Skeletal muscle cell (primary cell): Measurements from ENCODE around the gene SLC22A31.

ENCODE experiments used
- DNase-seq: peaks from one replicate; pipeline ENCODE4 v3.0.0-alpha.2; 2010; ENCODE audit warnings: low read depth
- H3K4me3 ChIP-seq: 2 replicates; pipeline ENCODE4 v1.5.1; 2011; ENCODE audit warnings: low read depth, mild to moderate bottlenecking, control low read depth, low read length, moderate library complexity

Gene SLC22A31

DNA sequence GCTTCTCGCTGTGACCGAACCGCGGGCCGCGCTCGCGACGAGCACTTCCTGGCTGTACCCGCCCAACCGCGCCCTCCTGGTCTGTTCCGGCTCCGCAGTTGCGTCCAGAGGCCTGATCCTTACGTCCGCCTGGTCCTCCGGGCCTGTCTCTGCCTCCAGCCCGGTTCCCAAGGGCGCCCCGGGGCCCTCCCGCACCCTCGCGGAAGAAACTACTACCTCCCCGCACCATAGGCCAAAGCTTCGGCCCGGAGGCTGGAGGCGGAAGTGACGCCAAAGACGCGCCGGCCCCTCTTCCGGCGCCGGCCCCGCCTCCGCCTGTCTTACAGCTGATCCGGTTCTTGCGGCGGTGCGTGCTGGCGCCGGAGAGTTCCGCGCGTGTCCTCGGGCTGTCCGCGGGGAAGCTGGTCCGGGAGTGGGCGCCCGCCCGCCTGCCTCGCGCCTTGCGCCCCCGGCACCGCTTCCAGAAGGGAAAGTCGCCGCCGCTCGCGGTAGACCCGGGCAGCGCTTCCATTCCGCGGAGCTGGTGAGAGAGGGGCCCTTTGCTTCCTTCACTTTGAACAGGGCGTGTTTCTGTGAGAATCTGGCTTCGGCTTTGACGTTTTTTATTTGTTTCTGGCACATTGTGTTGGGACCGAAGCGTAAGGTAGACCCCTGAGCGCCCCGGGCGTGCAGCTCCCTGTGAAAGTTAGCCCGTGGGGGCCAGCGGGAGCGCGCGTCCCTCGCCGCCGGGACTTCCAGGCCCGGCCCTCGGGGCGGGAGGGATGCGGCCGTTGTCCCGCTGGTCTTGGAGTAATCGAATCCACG is 17.3 kb upstream of the SLC22A31 start, which contains the start of gene ZNF778:
Gene ZNF778 (plus strand): TSS at position 316 of the 804 bp plus-strand sequence. CDS start 3,425 bp downstream, outside the sequence.
- DNase-seq: peak; percentile 36
- H3K4me3 ChIP-seq: peak within 1 kb of the TSS; percentile 97

DNA sequence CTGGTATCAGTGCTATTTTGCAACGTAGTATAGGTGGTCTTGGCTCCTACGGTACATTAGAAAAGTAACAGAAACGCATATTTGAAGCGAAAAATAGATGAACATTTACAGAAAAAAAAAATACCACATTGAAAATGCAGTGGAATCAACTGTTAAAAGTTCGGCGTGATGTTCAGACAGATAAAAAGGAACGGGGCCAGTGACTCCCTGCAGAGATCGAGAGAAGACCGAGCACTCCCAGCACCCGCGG is 16.7 kb upstream of the SLC22A31 start:
- no peak for DNase-seq
- H3K4me3 ChIP-seq: peak overlapping the region; percentile 97

DNA sequence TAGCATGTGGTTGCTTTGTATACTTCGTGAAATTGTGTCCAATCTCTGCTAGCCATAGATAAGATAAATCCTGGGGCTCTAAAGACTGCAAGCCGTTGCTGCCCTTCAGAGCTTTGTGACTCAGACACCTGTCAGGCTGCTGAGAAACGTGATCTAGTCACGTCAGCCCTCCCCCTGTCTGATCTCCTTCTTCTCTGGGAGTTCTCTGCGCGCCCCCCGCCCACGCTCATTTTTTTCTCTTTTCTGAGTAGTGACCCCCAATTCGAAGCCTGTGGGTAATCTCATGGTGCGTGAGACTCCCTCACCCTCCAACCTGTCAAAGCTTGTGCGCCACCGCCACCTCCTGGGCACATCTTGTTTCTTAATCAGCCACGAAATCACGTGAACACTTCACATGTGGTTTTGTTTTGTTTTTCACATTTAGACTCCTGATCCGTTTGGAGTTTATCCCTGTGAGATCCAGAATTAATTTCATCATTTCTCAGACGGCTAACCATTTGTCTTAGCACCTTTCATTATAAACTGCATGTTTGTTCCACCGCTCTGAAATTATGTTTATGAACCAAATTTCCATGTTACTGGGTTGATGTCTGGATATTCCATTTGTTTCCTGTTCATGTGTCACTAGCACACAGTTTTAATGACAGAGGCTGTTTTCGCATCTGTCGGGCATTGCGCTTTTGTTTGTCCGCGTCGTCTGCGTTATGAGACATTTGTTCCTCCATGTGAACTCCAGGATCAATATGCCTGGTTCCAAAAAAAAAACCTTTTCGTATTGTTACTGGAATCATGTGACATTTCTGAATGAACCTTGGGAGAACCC is 16.2 kb upstream of the SLC22A31 start:
- DNase-seq: no peak
- peak overlapping the region; percentile 97 for H3K4me3 ChIP-seq

DNA sequence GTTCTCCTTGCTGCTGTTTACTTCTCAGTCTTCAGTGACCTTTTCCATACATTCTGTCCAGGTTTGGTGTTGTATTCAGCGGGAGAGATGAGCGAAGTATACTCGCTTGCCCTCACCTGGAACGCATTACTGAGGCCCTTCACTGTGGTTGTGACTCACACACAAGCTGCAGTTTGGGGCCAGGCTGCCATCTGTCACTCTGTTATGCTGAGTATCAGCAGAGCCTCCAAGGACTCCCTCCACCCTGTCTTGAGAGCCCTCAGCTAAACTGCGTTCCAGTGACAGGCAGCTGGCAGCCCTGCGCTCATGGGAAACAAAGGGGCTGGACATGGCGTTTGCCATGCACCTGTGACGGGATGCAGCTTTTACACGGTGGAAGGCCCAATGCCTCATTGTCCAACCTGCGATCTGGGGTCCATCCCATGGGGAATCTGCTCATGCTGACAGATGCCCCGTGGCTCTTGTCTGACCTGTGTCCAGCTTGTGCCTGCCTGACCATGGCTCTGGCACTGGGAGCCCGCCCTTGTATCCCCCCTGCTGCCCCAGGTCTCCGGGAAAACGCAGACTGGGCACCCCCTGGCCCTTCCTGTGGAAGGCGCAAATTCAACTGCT is 10.7 kb upstream of the SLC22A31 start:
- no peak overlapping the region for H3K4me3 ChIP-seq
- no peak for DNase-seq

DNA sequence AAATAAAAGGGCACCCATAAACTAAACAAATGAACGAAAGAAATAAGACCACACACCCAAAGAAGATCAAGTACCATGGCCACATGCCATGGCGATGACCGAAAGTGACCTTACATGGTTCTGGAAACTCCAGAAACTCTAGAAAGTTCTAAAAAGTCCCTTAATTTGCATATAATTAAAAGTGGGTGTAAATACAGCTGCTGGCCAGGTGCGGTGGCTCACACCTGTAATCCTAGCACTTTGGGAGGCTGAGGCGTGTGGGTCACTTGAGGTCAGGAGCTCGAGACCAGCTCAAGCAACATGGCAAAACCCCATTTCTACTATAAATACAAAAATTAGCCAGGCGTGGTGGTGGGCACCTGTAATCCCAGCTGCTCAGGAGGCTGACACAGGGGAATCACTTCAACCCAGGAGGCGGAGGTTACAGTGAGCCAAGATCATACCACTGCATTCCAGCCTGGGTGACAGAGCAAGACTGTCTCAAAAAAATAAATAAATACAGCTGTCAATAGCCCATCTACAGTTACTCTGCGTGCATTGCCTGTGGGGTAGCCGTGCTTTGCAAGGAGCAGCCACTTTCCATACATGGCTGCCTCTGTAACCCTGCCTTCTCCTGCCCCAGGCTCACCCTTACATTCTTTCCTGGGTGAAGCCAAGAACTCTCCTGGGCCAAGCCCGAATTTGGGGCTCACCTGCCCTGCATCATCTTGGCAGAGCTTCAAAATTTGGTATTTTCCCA is 10.0 kb upstream of the SLC22A31 start:
- H3K4me3 ChIP-seq: no peak overlapping the region
- no peak for DNase-seq

DNA sequence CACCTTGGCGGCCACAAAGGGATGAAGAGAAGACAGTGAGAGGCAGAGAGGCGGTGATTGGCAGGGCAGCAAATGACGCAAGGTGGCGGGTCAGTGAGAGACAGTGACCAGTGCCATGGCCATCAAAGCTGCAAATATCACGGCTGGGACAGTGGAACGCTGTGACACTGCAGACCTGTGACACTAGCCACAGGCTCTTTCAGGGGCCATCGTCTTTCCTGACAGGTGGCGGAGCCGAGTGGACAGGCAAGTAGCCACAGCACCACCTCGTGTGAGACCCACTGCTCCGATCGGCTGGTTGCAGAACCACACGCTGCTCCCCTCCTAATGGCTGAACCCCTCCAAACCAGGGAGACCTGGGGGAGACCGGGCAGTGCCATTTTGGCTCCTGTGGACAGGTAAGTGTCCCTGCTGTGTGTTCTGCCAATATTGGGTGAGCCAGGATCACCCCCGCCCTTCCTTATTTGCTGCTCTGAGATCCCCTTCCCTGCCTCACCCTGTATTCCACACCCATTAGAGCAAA is 9.2 kb upstream of the SLC22A31 start:
- DNase-seq: no peak
- no peak overlapping the region for H3K4me3 ChIP-seq

DNA sequence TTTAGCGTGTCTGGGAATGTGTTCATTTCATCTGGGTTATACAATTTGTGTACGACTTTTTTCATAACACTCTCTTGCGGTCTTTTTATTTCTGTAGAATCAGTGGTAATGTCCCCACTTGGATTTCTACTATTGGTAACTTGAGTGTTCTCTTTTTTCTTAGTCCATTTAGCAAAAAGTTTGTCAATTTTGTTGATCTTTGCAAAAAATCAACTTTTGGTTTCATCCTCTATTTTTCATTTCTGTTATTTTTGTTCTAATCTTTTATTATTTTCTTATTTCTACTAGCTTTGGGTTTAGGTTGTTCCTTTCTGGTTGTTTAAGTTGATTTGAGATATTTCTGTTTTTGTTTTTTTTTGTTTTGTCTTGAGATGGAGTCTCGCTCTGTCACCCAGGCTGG is 7.7 kb upstream of the SLC22A31 start:
- no peak for DNase-seq
- no peak overlapping the region for H3K4me3 ChIP-seq

DNA sequence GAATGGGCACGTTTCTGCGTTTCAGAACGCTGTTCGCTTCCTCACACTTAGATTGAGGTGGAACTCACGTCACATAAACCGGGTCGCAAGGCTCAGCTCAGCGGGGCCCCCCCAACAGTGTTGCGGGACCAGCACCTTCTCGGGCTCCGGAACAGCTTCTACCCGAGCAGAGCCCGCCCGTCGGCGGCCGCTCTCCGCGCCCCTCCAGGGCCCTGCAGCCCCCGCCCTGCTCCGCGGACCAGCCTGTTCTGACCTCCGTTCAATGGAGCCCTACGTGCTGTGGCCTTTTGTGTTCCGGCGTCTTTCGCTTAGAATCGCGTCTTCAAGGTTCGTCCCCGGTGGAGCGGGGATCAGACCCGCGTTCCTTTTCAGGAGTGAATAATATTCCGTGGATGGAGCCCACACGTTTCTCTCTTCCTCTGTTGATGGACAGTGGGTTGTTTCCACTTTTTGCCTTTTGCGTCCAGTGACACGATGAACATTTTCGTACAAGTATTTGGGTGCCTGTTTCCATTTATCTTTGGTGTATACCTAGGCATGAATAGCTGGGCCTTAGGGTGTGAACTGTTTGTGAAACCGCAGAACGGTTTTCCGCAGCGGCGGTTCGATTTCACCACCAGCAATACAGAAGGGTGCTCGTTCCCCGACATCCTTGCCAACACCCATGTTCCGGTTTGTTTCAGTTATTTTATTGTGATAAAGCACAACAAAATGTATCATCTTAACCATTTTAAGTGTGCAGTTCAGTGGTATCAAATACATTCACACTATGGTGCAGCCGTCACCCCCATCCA is 2.3 kb upstream of the SLC22A31 start:
- no peak overlapping the region for H3K4me3 ChIP-seq

DNA sequence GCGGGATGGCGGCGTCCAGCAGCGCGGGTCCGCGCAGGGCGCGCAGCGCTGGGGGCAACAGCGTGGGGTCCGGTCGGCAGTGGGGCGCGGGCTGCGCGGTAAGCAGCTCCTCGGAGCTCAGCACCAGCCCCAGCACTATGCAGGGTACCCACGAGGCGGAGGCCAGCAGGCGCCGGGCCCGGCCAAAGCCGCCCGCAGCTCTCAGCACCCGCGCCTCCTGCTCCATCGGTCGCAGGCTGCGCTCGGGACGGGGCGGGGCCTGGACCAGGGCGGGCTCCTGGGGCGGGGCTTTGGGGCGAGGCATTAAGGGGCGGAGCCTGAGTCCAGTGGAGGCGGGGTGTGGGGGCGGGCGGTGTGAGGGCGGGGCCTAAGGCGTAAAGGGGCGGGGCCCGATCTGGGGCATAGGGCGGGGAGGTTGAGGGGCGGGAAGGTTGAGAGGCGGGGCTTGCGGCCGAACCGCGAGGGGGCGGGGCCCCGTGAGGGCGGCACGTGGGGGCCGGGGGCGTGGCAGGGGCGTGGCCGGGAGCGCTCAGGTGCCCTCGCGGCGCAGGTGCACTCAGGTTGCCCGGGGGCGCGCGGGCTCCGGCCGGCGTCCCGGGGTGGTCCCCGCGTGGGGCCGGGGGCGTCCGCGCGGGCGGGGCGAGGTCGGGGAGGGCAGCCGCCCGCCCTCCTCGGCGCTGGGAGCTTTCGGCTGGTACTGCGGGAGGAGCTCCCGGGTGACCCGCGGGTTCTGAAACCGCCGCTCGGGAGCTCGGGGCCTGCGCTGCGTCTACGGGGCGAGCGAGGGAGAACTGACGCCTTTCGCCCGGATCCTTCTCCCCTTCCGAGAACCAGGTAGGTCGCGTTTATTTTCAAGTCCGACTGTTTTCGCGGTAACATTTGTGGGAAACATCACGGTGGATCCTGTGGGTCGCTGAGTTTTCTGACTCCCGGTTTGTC is 1.4 kb upstream of the SLC22A31 start:
- peak; percentile 17 for DNase-seq
- H3K4me3 ChIP-seq: peak overlapping the region; percentile 37

More for the DNA sequence above, 2.3 kb upstream of the SLC22A31 start:
- DNase-seq: no peak

DNA sequence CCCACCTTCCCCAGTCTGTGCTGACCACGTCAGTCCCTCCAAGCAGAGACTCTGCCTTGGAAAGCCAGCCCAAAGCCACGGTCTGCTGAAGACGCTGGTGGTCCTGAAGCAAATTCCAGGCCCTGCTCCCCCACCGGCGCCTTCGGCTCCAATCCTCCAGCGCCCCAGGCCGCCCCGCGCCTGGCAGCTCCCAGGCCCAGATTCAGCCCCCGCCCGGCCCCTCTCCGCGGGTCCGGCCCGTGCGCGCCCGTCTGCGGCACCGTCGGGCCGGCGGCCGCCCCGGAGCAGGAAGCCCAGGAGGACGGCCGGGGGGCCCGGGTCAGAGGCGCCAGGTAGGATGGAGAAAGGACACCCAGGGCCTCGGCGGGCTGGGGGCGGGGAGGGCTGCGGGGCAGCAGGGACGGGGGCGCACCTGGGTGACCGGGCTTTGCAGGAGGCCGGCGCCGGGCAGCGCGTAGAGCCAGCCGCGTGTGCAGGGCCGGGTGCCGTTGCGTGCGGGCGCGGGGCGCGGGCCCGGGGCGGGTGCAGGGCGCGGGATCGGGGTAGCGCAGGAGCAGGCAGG is 594 bp upstream of the SLC22A31 start:
- no peak for DNase-seq
- peak overlapping the region; percentile 37 for H3K4me3 ChIP-seq

DNA sequence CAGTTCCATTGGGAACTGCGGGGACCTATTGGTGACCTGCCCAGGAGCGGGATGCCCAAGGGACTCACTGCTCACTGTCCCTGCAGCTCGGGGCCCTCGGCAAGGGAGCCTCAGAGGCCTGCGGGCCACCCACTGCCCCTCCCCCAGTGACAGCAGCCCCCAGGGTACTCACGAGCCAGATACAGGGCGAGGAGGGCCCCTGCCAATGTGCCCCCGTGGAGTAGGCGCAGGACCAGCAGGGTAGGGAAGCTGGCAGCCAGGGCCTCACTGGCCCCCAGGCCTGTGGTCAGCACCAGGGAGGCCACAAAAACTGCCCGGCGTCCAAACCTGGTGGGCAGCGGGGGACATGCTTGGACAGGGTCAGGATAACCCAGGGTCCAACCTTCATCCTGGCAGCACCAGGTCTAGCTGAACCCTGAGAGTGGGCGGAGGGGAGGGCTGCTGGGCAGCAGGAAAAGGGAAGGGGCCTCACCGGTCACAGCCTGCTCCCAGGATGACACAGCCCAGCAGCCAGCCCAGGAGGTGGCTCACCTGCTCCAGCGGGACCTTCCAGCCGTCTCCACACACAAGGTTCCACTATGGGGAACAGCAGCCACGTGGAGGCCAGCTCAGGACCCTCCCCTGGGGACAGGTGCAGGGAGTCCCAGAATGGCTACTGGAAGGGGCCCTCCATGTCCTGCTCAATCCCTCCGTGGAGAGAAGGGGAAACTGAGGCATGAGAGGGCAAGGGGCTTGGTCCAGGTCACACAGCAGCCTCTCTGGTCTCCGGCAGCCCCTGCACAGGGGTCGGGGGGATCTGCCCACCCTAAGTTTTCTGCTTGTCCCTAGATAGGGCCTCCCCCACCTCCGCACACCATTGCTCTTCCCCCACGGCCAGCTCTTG is 855 bp downstream of the SLC22A31 start:
- no peak for DNase-seq
- no peak overlapping the region for H3K4me3 ChIP-seq

DNA sequence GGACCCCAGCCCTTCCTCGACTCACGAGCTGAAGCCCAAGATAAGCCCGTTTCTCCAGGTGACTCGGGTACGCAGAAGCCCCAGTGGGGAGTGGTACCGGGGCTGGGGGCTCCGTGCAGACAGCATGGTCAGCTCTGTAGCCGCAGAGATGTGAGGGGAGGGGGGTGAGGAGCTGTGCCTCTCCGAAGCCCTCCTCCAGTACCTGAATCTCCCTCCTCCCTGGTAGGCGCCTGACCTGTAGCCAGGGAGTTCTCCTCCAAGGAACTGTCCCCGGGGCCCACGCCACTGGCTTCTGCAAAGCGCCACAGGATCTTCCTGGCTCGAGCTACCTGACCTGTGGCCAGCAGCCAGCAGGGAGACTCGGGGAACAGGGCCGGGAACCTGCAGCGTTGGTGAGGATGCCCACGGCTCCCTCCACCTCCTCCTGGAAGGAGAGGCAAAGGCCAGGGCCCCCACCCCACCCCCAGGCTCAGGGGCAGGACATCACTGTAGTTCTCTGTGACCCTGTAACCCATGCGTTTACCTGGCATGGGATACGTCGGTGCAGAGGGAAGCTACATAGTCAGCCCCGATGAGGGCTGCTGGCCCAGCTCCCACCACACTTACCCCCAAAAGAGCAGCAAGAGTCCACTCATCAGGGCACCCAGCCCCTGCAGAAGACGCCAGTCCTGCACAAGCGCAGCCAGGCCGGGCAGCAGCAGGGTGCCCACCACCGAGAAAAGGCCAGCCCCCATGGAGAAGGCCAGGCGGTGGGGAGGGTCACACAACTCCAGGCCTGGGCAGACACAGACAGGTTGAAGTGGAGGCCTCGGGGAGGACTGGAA is 1.7 kb downstream of the SLC22A31 start:
- no peak for DNase-seq
- no peak overlapping the region for H3K4me3 ChIP-seq

DNA sequence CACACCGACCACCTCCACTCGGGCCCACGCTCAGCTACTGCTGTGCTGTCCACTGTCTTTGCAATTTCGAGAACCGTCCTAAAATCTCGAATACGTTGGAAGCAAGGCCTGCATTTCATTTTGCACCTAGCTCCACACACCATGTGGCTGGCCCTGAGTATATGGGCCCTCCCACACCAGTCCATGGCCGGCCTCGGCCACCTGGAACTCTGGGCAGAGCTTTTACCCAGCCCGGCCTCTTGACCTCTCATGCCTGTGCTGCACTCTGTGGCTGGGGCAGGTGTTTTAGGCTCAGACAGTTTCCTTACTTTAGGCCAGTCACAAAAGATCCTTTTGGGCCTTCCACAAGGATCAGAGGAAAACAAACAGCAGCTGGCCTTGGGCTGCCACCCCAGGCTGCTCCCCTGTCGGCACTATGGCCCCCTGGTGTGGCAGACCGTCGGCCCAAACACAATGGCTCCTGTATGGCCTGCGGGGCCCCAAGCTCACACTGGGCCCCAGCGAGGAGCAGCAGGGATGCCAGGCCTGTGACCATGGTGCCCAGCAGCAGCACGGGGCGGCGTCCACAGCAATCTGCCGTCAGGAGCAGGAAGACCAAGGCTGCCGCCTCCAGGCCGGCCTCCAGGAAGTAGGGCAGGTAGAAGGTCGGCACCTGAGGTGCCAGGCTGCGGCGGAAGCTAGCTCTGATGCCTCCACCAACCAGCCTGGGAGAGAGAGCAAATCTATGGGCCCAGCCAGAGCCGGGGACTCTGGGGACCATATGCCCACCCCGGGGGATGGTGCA is 2.5 kb downstream of the SLC22A31 start:
- DNase-seq: no peak
- H3K4me3 ChIP-seq: no peak overlapping the region

DNA sequence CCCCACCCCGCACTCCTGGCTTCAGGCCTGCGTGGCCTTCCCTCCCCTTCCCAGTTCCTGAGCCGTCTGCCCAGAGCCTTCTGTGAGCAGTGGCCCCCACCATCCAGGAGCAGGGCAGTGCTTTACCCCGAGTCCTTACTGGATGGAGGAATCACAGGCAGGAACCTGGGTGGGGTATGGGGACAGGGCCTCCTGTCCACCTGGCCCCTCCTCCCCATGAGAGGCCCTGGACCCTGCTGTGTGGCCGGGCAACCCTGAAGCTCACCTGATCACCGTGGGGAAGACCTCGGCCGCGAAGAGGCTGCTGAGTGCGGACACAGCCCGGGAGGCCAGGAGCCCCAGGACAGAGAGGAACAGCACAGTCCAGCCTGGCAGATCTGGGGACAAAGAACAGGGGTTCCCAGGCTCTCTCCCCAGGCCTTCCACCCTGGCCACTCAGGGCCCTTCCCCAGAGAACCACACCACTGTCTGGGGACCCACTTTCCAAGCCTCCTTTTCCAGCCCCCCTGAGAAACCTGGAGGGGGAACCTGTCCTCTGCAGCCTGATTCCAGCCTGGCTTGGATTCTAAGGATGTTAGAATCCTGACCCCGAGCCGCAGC is 3.2 kb downstream of the SLC22A31 start:
- H3K4me3 ChIP-seq: no peak overlapping the region
- no peak for DNase-seq
